KOPT-K1 (cell line): ENCODE data around the gene NABP2.

ENCODE experiments used
- H3K27ac ChIP-seq: fragments of 200-600 bp; sonication (generic); 2 replicates; pipeline ENCODE4 v1.5.1; 2016; ENCODE audit warnings: antibody characterized with exemption, mild to moderate bottlenecking, low read depth, low read length; ENCODE audit not compliant: poor library complexity, severe bottlenecking
- H3K36me3 ChIP-seq: fragments of 200-600 bp; sonication (generic); 2 replicates; pipeline ENCODE4 v1.5.1; 2017; ENCODE audit warnings: antibody characterized with exemption, mild to moderate bottlenecking, low read length, moderate library complexity; ENCODE audit not compliant: insufficient read depth
- H3K9me3 ChIP-seq: fragments of 200-600 bp; sonication (generic); 2 replicates; pipeline ENCODE4 v1.5.1; 2017; ENCODE audit warnings: antibody characterized with exemption, low read length, mild to moderate bottlenecking; ENCODE audit not compliant: insufficient read depth, poor library complexity, severe bottlenecking

NABP2 gene

GRCh38 chr12:56224954-56225353 lies 812 bp downstream of the NABP2 start:
- Histone ChIP-seq H3K27ac (peak overlapping the region; percentile 65), H3K36me3 (peaks cover 5% of the 10 kb centered on the region; the same call in 1 of the 2 replicates), H3K9me3 (no peaks in the 10 kb centered on the region)

- Histone ChIP-seq H3K36me3 (peaks cover 5% of the 10 kb centered on the region; the same call in 1 of the 2 replicates), H3K9me3 (no peaks in the 10 kb centered on the region), H3K27ac (no peak overlapping the region)
These were observed 4.9 kb downstream of the NABP2 start for GRCh38 chr12:56229082-56229481.

- no peaks in the 10 kb centered on the region for H3K9me3 ChIP-seq
- no peak within 1 kb of the TSS for H3K27ac ChIP-seq
- peaks cover 5% of the 10 kb centered on the region; the same call in 1 of the 2 replicates for H3K36me3 ChIP-seq
These were observed 5.8 kb downstream of the NABP2 start, which contains the start of gene SLC39A5 for GRCh38 chr12:56229916-56230431. TSS of gene SLC39A5 (plus strand) at chr12:56230051. CDS start at chr12:56231275, 1,224 bp downstream.

GRCh38 chr12:56230432-56231183 lies 6.5 kb downstream of the NABP2 start:
- Histone ChIP-seq H3K9me3 (no peaks in the 10 kb centered on the region), H3K27ac (no peak overlapping the region), H3K36me3 (peaks cover 5% of the 10 kb centered on the region; the same call in 1 of the 2 replicates)

- no peak overlapping the region for H3K27ac ChIP-seq
- H3K36me3 ChIP-seq = peaks cover 8% of the 10 kb centered on the region; the same call in 1 of the 2 replicates
- H3K9me3 ChIP-seq = no peaks in the 10 kb centered on the region
These were observed 7.0 kb downstream of the NABP2 start for GRCh38 chr12:56231184-56231582.

DNA sequence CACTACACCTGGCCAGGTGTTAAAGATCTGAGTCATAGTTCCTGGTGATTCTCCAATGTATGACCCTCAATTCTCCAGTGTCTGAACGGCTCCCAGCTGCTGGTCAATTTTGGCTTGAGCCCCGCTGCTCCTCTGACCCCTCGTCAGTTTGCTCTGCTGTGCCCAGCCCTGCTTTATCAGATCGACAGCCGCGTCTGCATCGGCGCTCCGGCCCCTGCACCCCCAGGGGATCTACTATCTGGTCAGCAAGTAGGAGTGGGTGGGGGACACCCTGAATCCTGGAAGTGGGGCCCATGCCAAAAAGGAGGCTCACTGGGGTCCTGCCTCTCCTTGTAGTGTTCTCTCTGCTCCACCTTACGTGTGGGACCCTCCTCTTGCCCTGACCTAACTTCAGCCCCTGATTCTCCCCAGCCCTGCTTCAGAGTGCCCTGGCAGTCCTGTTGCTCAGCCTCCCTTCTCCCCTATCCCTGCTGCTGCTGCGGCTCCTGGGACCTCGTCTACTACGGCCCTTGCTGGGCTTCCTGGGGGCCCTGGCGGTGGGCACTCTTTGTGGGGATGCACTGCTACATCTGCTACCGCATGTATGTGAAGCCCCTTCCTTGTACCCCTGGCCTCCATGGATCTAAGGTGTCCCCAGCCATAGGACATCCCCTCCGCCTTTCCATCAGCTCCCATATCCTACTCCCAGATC lies 10.7 kb downstream of the NABP2 start:
- H3K27ac ChIP-seq = no peak overlapping the region
- no peaks in the 10 kb centered on the region for H3K9me3 ChIP-seq
- peaks cover 35% of the 10 kb centered on the region for H3K36me3 ChIP-seq

DNA sequence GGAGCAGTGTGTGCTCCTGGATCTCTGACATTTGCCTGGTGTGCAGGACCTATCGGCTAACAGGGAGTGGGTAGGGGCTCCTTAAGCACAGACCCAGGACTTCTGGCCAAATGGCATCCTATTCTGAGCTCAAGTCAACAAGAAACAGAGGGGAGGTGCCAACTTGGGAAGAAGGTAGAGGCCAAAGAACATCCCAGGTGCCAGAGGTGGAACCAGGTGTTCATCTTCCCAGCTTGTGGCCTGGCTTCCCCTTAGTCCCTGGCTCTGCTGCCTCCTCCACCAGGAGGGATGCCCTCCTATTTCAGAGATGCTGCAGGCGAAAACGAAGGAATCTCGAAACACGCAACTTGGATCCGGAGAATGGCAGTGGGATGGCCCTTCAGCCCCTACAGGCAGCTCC lies 11.9 kb downstream of the NABP2 start:
- H3K36me3 ChIP-seq = peaks cover 47% of the 10 kb centered on the region
- H3K9me3 ChIP-seq = no peaks in the 10 kb centered on the region
- no peak overlapping the region for H3K27ac ChIP-seq

GRCh38 chr12:56236985-56237384 lies 12.8 kb downstream of the NABP2 start:
- H3K9me3 ChIP-seq = no peaks in the 10 kb centered on the region
- no peak overlapping the region for H3K27ac ChIP-seq
- peaks cover 56% of the 10 kb centered on the region for H3K36me3 ChIP-seq

DNA sequence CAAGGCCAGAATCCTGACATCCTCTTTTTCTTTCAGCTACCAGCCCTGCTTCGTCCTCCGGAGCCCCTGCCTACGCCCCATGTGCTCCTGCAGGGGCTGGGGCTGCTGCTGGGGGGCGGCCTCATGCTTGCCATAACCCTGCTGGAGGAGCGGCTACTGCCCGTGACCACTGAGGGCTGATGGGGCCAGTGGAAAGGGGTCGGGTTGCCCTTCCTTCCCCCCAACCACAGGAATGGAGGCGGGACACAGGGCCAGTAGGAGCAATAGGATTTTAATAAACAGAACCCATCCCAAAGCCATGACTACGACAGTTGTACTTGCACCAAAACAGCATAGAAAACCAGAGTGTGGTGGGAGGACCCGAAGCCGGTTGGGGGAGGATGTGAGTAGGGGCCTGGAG lies 13.4 kb downstream of the NABP2 start:
- Histone ChIP-seq H3K27ac (no peak overlapping the region), H3K9me3 (no peaks in the 10 kb centered on the region), H3K36me3 (peaks cover 61% of the 10 kb centered on the region)

- peaks cover 92% of the 10 kb centered on the region for H3K36me3 ChIP-seq
- H3K9me3 ChIP-seq = no peaks in the 10 kb centered on the region
- no peak overlapping the region for H3K27ac ChIP-seq
These were observed 17.5 kb downstream of the NABP2 start for GRCh38 chr12:56241424-56242303.

DNA sequence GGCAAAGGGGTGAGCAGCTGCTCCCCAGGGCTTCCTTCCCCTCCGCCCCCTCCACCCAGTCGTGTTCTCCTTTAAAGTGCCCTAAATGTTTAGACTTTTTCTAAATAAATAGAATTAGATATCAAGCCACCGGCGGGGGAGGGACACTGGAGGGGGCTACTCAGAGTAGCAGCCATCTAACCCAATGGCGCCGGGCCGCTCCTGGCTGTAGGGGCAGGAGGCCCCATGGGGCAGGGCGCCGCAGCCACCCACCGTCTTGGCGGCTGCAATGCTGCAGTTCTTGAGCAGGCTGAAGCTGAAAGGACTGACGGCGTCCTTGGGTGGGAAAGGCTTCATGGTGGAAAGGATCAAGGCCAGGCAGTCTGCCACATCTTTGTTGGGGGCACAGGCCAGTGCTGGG lies 18.8 kb downstream of the NABP2 start:
- Histone ChIP-seq H3K36me3 (peaks cover 94% of the 10 kb centered on the region), H3K27ac (no peak overlapping the region), H3K9me3 (no peaks in the 10 kb centered on the region)

DNA sequence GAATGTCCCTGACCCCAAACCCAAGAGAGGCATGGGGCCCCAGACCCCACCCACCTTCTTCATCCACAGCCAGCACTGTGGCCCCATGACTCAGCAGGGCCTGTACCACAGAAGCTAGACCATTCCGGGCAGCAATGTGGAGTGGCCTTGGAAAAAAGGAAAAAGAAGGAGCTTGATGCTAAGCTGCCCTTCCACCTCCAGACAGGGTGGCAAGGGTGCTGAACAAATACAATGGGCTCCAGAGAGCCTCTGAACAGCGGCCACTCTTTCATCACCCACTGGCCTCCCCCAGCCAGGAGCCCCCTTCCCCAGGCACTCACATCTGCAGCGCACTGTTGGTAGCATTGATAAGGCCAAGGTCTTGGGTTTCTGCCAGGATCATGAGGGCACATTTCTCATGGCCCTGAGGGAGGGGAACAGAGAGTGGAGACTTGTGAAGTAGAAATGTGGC lies 19.6 kb downstream of the NABP2 start:
- H3K27ac ChIP-seq = no peak overlapping the region
- H3K9me3 ChIP-seq = no peaks in the 10 kb centered on the region
- H3K36me3 ChIP-seq = peaks cover 99% of the 10 kb centered on the region

DNA sequence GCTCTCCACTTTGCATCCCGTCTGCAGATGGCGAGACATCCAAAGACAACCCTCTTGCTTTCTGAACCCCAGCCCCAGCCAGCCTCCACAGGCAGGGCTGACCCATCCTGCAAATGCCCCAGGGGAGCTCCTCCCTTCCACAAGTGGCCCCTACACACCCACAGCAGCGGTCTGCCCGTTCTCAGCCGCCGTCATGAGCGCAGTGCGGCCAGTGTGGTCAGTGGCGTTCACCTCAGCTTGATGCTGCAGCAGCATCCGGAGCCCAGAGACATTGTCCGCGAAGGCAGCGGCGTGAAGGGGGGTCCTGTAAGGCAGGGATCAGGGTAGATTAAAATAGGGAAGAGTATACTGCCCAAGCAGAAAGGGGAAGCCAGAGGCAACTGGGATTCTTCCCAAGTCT lies 20.4 kb downstream of the NABP2 start:
- peaks cover 99% of the 10 kb centered on the region for H3K36me3 ChIP-seq
- no peaks in the 10 kb centered on the region for H3K9me3 ChIP-seq
- H3K27ac ChIP-seq = no peak overlapping the region

DNA sequence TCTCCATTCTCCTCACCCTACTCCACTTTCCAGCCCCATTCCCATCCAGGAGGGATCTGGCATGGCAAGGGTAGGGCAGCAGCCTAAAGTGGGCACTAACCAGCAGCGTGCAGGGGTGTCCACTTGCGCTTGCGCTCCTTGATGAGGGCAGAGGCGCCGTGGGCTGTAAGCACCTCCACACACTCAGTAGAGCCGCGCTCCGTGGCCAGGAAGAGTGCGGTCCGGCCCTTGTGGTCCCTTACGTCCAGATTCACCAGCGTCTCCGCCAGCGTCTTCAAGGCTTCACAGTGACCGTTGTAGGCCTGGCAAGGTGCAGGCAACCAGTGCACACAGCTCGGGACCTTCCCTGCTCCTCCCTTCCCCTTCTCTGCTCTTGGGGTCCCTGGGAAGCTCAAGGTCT lies 23.8 kb downstream of the NABP2 start:
- no peak overlapping the region for H3K27ac ChIP-seq
- H3K9me3 ChIP-seq = no peaks in the 10 kb centered on the region
- peaks cover 97% of the 10 kb centered on the region for H3K36me3 ChIP-seq

- Histone ChIP-seq H3K27ac (no peak overlapping the region), H3K9me3 (no peaks in the 10 kb centered on the region), H3K36me3 (peaks cover 97% of the 10 kb centered on the region)
These were observed 24.6 kb downstream of the NABP2 start for GRCh38 chr12:56248711-56249110.
